ENCODE results near the gene PLA2G6.

Gene PLA2G6

GRCh38 chr22:38126928-38127668 is 54.5 kb downstream of the PLA2G6 start:
- H4K8ac ChIP-seq (ENCODE audit: low read depth, low read length) = no peak overlapping the region
- H3K79me1 ChIP-seq (ENCODE audit: low read length) = no peaks in the 10 kb centered on the region
- H3K79me2 ChIP-seq (ENCODE audit: control insufficient read depth, insufficient read depth, low read length, poor library complexity) = no peaks in the 10 kb centered on the region
- H2BK12ac ChIP-seq (ENCODE audit: low read length) = no peak overlapping the region
- no peak overlapping the region for H2AK5ac ChIP-seq (ENCODE audit: low read length)
- no peak overlapping the region for H4K91ac ChIP-seq (ENCODE audit: low read depth, low read length)
- H3K36me3 ChIP-seq (ENCODE audit: control insufficient read depth in 1 of 2, insufficient read depth in 2 of 2, low read length in 2 of 2) = peaks cover 0 to 4% of the 10 kb centered on the region in 2 experiments
- H3K14ac ChIP-seq (ENCODE audit: low read length) = no peak overlapping the region
- DNase-seq = no peak
- no peak overlapping the region for H3K4ac ChIP-seq (ENCODE audit: low read depth, low read length)
- H3K4me1 ChIP-seq (ENCODE audit: control insufficient read depth in 1 of 2, insufficient read depth in 2 of 2, low read length in 2 of 2) = peaks cover 4% of the 10 kb centered on the region in 2 experiments
- no peak overlapping the region for H3K23ac ChIP-seq (ENCODE audit: low read length)
- peaks cover 3% of the 10 kb centered on the region for H3K9me3 ChIP-seq (ENCODE audit: insufficient read depth, low read depth, low read length)
- WGBS (ENCODE audit: extremely low coverage, insufficient coverage, insufficient read length) = no CpG with 5 or more reads among the region's 23 CpGs
- H4K12ac ChIP-seq (ENCODE audit: low read depth, low read length) = no peak overlapping the region
- H2BK120ac ChIP-seq (ENCODE audit: insufficient read depth, low read length, poor library complexity) = no peak overlapping the region
- no peak overlapping the region for H3K9ac ChIP-seq (ENCODE audit: low read length)
- no peak overlapping the region for H2AFZ ChIP-seq (ENCODE audit: insufficient read depth, low read length, poor library complexity)
- H3K27me3 ChIP-seq (ENCODE audit: insufficient read depth, low read length) = no peaks in the 10 kb centered on the region
- no peak overlapping the region for H2BK5ac ChIP-seq (ENCODE audit: low read depth, low read length, poor library complexity)
- H3K4me2 ChIP-seq (ENCODE audit: low read length) = no peak overlapping the region
- no peak overlapping the region for H3K18ac ChIP-seq (ENCODE audit: low read length)
- H3K27ac ChIP-seq (ENCODE audit: low read depth, low read length) = no peak overlapping the region
- no peak overlapping the region for H3K4me3 ChIP-seq (ENCODE audit: low read depth, low read length)

GRCh38 chr22:38125751-38126201 is 55.9 kb downstream of the PLA2G6 start:
- Histone ChIP-seq H3K9ac (ENCODE audit: low read length) (no peak overlapping the region), H2BK5ac (ENCODE audit: low read depth, low read length, poor library complexity) (no peak overlapping the region), H3K79me1 (ENCODE audit: low read length) (no peaks in the 10 kb centered on the region), H2BK120ac (ENCODE audit: insufficient read depth, low read length, poor library complexity) (no peak overlapping the region), H3K27ac (ENCODE audit: low read depth, low read length) (no peak overlapping the region), H2BK12ac (ENCODE audit: low read length) (no peak overlapping the region), H2AK5ac (ENCODE audit: low read length) (no peak overlapping the region), H4K12ac (ENCODE audit: low read depth, low read length) (no peak overlapping the region), H2AFZ (ENCODE audit: insufficient read depth, low read length, poor library complexity) (no peak overlapping the region), H4K91ac (ENCODE audit: low read depth, low read length) (no peak overlapping the region), H3K4me1 (ENCODE audit: control insufficient read depth in 1 of 2, insufficient read depth in 2 of 2, low read length in 2 of 2) (peaks cover 4% of the 10 kb centered on the region in 2 experiments), H3K9me3 (ENCODE audit: insufficient read depth, low read depth, low read length) (peaks cover 3% of the 10 kb centered on the region), H3K4ac (ENCODE audit: low read depth, low read length) (no peak overlapping the region), H3K36me3 (ENCODE audit: control insufficient read depth in 1 of 2, insufficient read depth in 2 of 2, low read length in 2 of 2) (peaks cover 0 to 4% of the 10 kb centered on the region in 2 experiments), H3K4me3 (ENCODE audit: low read depth, low read length) (no peak overlapping the region), H4K8ac (ENCODE audit: low read depth, low read length) (no peak overlapping the region), H3K4me2 (ENCODE audit: low read length) (no peak overlapping the region), H3K27me3 (ENCODE audit: insufficient read depth, low read length) (no peaks in the 10 kb centered on the region), H3K23ac (ENCODE audit: low read length) (no peak overlapping the region), H3K18ac (ENCODE audit: low read length) (no peak overlapping the region), H3K14ac (ENCODE audit: low read length) (no peak overlapping the region), H3K79me2 (ENCODE audit: control insufficient read depth, insufficient read depth, low read length, poor library complexity) (no peaks in the 10 kb centered on the region)
- whole genome bisulfite sequencing (ENCODE audit: extremely low coverage, insufficient coverage, insufficient read length) = no CpG with 5 or more reads among the region's 11 CpGs
- no peak for DNase-seq

- H3K79me2 ChIP-seq (ENCODE audit: control insufficient read depth, insufficient read depth, low read length, poor library complexity) = no peaks in the 10 kb centered on the region
- no peak overlapping the region for H2BK5ac ChIP-seq (ENCODE audit: low read depth, low read length, poor library complexity)
- no peak overlapping the region for H4K91ac ChIP-seq (ENCODE audit: low read depth, low read length)
- WGBS (ENCODE audit: extremely low coverage, insufficient coverage, insufficient read length) = no CpG with 5 or more reads among the region's 14 CpGs
- H2BK120ac ChIP-seq (ENCODE audit: insufficient read depth, low read length, poor library complexity) = no peak overlapping the region
- no peak overlapping the region for H3K4ac ChIP-seq (ENCODE audit: low read depth, low read length)
- H2AK5ac ChIP-seq (ENCODE audit: low read length) = no peak overlapping the region
- peaks cover 0 to 4% of the 10 kb centered on the region in 2 experiments for H3K36me3 ChIP-seq (ENCODE audit: control insufficient read depth in 1 of 2, insufficient read depth in 2 of 2, low read length in 2 of 2)
- H3K4me3 ChIP-seq (ENCODE audit: low read depth, low read length) = peak overlapping the region; percentile 49
- H3K9me3 ChIP-seq (ENCODE audit: insufficient read depth, low read depth, low read length) = peaks cover 3% of the 10 kb centered on the region
- no peaks in the 10 kb centered on the region for H3K79me1 ChIP-seq (ENCODE audit: low read length)
- H3K27me3 ChIP-seq (ENCODE audit: insufficient read depth, low read length) = no peaks in the 10 kb centered on the region
- H3K4me2 ChIP-seq (ENCODE audit: low read length) = no peak overlapping the region
- H4K12ac ChIP-seq (ENCODE audit: low read depth, low read length) = no peak overlapping the region
- no peak overlapping the region for H3K9ac ChIP-seq (ENCODE audit: low read length)
- H3K4me1 ChIP-seq (ENCODE audit: control insufficient read depth in 1 of 2, insufficient read depth in 2 of 2, low read length in 2 of 2) = peaks cover 4% of the 10 kb centered on the region in 2 experiments
- H3K14ac ChIP-seq (ENCODE audit: low read length) = no peak overlapping the region
- H2BK12ac ChIP-seq (ENCODE audit: low read length) = no peak overlapping the region
- H3K18ac ChIP-seq (ENCODE audit: low read length) = no peak overlapping the region
- no peak overlapping the region for H4K8ac ChIP-seq (ENCODE audit: low read depth, low read length)
- DNase-seq = no peak
- no peak overlapping the region for H3K27ac ChIP-seq (ENCODE audit: low read depth, low read length)
- H3K23ac ChIP-seq (ENCODE audit: low read length) = no peak overlapping the region
- no peak overlapping the region for H2AFZ ChIP-seq (ENCODE audit: insufficient read depth, low read length, poor library complexity)
These were observed 56.5 kb downstream of the PLA2G6 start for GRCh38 chr22:38125038-38125610.

GRCh38 chr22:38124236-38124974 is 57.2 kb downstream of the PLA2G6 start:
- peaks cover 0 to 4% of the 10 kb centered on the region in 2 experiments for H3K36me3 ChIP-seq (ENCODE audit: control insufficient read depth in 1 of 2, insufficient read depth in 2 of 2, low read length in 2 of 2)
- no CpG with 5 or more reads among the region's 21 CpGs for WGBS (ENCODE audit: extremely low coverage, insufficient coverage, insufficient read length)
- no peak overlapping the region for H2BK12ac ChIP-seq (ENCODE audit: low read length)
- DNase-seq = no peak
- H3K79me1 ChIP-seq (ENCODE audit: low read length) = no peaks in the 10 kb centered on the region
- peaks cover 3% of the 10 kb centered on the region for H3K9me3 ChIP-seq (ENCODE audit: insufficient read depth, low read depth, low read length)
- no peak overlapping the region for H2AK5ac ChIP-seq (ENCODE audit: low read length)
- no peak overlapping the region for H2BK120ac ChIP-seq (ENCODE audit: insufficient read depth, low read length, poor library complexity)
- no peak overlapping the region for H3K4me2 ChIP-seq (ENCODE audit: low read length)
- no peak overlapping the region for H2AFZ ChIP-seq (ENCODE audit: insufficient read depth, low read length, poor library complexity)
- H3K27ac ChIP-seq (ENCODE audit: low read depth, low read length) = no peak overlapping the region
- no peak overlapping the region for H4K91ac ChIP-seq (ENCODE audit: low read depth, low read length)
- no peak overlapping the region for H2BK5ac ChIP-seq (ENCODE audit: low read depth, low read length, poor library complexity)
- H3K4ac ChIP-seq (ENCODE audit: low read depth, low read length) = no peak overlapping the region
- no peak overlapping the region for H3K18ac ChIP-seq (ENCODE audit: low read length)
- H3K27me3 ChIP-seq (ENCODE audit: insufficient read depth, low read length) = no peaks in the 10 kb centered on the region
- H3K23ac ChIP-seq (ENCODE audit: low read length) = no peak overlapping the region
- H3K4me1 ChIP-seq (ENCODE audit: control insufficient read depth in 1 of 2, insufficient read depth in 2 of 2, low read length in 2 of 2) = peaks cover 4% of the 10 kb centered on the region in 2 experiments
- no peak overlapping the region for H4K8ac ChIP-seq (ENCODE audit: low read depth, low read length)
- H4K12ac ChIP-seq (ENCODE audit: low read depth, low read length) = no peak overlapping the region
- H3K4me3 ChIP-seq (ENCODE audit: low read depth, low read length) = no peak overlapping the region
- H3K9ac ChIP-seq (ENCODE audit: low read length) = no peak overlapping the region
- H3K14ac ChIP-seq (ENCODE audit: low read length) = no peak overlapping the region
- no peaks in the 10 kb centered on the region for H3K79me2 ChIP-seq (ENCODE audit: control insufficient read depth, insufficient read depth, low read length, poor library complexity)
